HG02970 (cell line): ENCODE results near the gene CELF5.
"Not testable (repeated sequence)": the region's sequence is repeated elsewhere in the genome, so short reads cannot be mapped to it uniquely, and the experiment has no call there.

Experiments used
- ATAC-seq: cut with Tn5 transposase; IDR thresholded peaks from one replicate; pipeline ENCODE4 v1.9.1; 2021; ENCODE audit warnings: mild to moderate bottlenecking, moderate library complexity, moderate number of reproducible peaks; ENCODE audit not compliant: unreplicated experiment, low FRiP score

The CELF5 gene

GRCh38 chr19:3189702-3190469, 34.6 kb upstream of the CELF5 start:
- no peak for ATAC-seq

- no peak for ATAC-seq
Measured at GRCh38 chr19:3190470-3190770, 34.0 kb upstream of the CELF5 start.

- ATAC-seq, result no peak
Measured at GRCh38 chr19:3190921-3191805, 33.3 kb upstream of the CELF5 start.

- not testable (repeated sequence) for ATAC-seq
Measured at GRCh38 chr19:3191806-3192104, 32.7 kb upstream of the CELF5 start.

- no peak for ATAC-seq
Measured at GRCh38 chr19:3192228-3192635, 32.2 kb upstream of the CELF5 start.

GRCh38 chr19:3192684-3193083, 31.8 kb upstream of the CELF5 start:
- ATAC-seq, result no peak

- no peak for ATAC-seq
Measured at GRCh38 chr19:3193256-3194105, 31.0 kb upstream of the CELF5 start.

- ATAC-seq, result no peak
Measured at GRCh38 chr19:3194106-3195087, 30.1 kb upstream of the CELF5 start.

GRCh38 chr19:3196064-3196932, 28.2 kb upstream of the CELF5 start:
- ATAC-seq, result no peak

- no peak for ATAC-seq
Measured at GRCh38 chr19:3196933-3197205, 27.6 kb upstream of the CELF5 start.

GRCh38 chr19:3198901-3199700, 25.4 kb upstream of the CELF5 start:
- no peak for ATAC-seq

- ATAC-seq, result no peak
Measured at GRCh38 chr19:3201072-3201700, 23.3 kb upstream of the CELF5 start.

GRCh38 chr19:3201911-3202310, 22.6 kb upstream of the CELF5 start:
- no peak for ATAC-seq

GRCh38 chr19:3202346-3202745, 22.1 kb upstream of the CELF5 start:
- ATAC-seq, result no peak

GRCh38 chr19:3202895-3203294, 21.6 kb upstream of the CELF5 start:
- not testable (repeated sequence) for ATAC-seq

- ATAC-seq, result no peak
Measured at GRCh38 chr19:3203805-3204645, 20.4 kb upstream of the CELF5 start.

- ATAC-seq, result no peak
Measured at GRCh38 chr19:3204646-3205275, 19.7 kb upstream of the CELF5 start.
